Measurements from ENCODE around the gene KLF2.
"Not testable (repeated sequence)": the region's sequence is repeated elsewhere in the genome, so short reads cannot be mapped to it uniquely, and the experiment has no call there.

KLF2 gene

DNA sequence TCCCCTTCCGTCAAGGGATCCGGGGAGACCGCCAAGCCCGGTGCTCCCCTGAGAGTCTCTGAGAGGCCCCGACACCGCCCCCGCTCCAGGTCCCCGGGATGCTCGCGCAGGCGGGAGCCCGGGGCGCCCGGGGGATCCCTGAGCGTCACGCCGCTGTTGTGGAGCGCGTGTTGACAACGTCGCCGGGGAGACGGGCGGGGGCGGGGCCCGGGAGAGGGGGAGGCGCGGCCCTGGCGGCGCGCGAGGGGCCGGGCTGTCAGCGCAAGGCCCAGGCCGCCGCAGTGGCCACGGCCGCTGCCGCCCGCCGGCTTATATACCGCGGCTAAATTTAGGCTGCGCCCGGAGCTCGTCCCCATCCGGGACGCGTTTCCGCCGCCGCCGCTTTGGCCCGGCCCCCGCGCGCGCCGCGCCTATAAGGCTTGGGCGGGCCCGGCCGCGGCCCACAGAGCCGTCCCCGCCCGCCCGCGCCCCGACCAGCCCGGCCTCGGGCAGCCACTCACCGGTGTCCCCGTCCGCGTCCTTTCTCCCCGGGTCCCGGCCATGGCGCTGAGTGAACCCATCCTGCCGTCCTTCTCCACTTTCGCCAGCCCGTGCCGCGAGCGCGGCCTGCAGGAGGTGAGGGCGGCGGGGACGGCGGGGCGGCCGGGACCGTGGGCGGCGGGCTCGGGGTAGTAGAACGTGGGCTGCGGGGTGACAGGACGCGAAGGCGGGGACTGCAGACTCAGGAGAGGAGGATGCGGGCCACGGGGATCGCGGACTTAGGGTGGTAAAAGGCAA, at the start of gene KLF2:
TSS of gene KLF2 (plus strand) at position 443 of the 777 bp plus-strand sequence. CDS start at position 541, 98 bp downstream.
- peak; percentile 86 for DNase-seq (ENCODE audit: low spot score)

DNA sequence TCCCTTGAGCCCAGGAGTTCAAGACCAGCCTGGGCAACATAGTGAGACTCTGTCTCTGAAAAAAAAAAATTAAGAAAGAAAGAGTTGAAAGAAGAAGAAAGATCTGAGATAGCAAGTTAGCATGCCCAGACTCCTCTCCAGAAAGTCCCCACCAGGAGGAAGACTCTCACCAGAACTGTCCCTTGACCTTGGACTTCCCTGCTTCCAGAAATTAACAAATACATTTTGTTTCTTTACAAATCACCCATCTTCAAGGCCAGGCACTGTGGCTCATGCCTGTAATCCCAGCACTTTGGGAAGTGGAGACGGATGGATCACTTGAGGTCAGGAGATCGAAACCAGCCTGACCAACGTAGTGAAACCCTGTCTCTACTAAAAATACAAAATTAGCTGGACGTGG, 44.3 kb upstream of the KLF2 start:
- DNase-seq (ENCODE audit: low spot score), result no peak

- DNase-seq (ENCODE audit: low spot score), result no peak
Observed at GRCh38 chr19:16281743-16282142, 42.9 kb upstream of the KLF2 start.

- no peak for DNase-seq (ENCODE audit: low spot score)
Observed at GRCh38 chr19:16283210-16284061, 41.2 kb upstream of the KLF2 start.

- DNase-seq (ENCODE audit: low spot score), result no peak
Observed at GRCh38 chr19:16284505-16284904, 40.1 kb upstream of the KLF2 start.

DNA sequence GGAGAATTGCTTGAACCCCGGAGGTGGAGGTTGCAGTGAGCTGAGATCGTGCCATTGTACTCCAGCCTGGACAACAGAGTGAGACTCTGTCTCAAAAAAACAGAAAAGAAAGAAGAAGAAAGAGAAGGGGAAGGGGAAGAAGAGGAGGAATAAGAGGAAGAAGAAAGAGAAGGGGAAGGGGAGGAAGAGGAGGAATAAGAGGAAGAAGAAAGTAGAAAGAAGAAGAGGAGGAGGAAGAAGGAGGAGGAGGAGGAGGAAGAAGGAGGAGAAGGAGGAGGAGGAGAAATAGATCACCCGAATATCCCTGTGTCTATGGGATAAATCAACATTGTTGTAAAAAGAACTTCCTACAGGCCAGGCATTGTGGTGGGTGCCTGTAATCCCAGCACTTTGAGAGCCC, 39.5 kb upstream of the KLF2 start:
- not testable (repeated sequence) for DNase-seq (ENCODE audit: low spot score)

GRCh38 chr19:16285769-16286498, 38.7 kb upstream of the KLF2 start:
- no peak for DNase-seq (ENCODE audit: low spot score)

- no peak for DNase-seq (ENCODE audit: low spot score)
Observed at GRCh38 chr19:16288544-16288943, 36.1 kb upstream of the KLF2 start.

GRCh38 chr19:16289594-16289993, 35.0 kb upstream of the KLF2 start:
- DNase-seq (ENCODE audit: low spot score), result no peak

DNA sequence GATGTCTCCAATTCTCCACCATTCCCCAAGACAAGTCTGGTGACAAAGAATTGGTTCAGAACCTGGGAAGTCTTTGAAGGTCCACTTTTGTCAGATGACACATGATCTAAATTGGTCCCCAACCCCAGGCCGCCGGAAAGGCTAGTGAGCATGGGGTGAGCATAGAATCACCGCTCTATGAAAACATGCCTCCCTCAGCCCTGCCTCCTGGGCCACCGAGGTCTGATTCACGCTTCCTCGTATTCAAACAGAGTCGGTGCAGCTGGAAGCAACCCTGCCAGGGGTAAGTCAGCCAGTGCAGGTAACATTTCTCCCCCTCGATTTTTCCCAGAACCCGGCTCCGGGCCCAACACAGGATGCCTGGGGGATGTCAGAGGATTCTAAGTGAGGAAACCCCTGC, 33.9 kb upstream of the KLF2 start:
- no peak for DNase-seq (ENCODE audit: low spot score)

GRCh38 chr19:16293118-16294091, 31.2 kb upstream of the KLF2 start:
- DNase-seq (ENCODE audit: low spot score), result no peak

DNA sequence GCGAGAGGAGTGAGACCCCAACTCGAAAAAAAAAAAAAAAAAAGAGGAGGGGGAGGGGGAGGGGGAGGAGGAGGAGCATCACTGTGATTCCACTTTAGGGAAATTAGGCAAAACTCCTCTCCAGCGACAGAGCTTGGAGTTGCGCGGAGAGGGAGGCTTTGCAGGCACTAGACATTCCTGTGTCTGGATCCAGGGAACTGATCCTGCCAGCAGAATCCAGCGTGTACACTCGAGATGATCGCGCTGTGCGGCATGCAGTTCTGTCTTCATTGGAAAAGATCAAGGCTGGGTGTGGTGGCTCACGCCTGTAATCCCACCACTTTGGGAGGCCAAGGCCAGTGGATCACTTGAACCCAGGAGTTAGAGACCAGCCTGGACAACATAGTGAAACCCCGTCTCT, 29.6 kb upstream of the KLF2 start:
- no peak for DNase-seq (ENCODE audit: low spot score)

GRCh38 chr19:16296713-16297112, 27.9 kb upstream of the KLF2 start:
- DNase-seq (ENCODE audit: low spot score), result no peak

DNA sequence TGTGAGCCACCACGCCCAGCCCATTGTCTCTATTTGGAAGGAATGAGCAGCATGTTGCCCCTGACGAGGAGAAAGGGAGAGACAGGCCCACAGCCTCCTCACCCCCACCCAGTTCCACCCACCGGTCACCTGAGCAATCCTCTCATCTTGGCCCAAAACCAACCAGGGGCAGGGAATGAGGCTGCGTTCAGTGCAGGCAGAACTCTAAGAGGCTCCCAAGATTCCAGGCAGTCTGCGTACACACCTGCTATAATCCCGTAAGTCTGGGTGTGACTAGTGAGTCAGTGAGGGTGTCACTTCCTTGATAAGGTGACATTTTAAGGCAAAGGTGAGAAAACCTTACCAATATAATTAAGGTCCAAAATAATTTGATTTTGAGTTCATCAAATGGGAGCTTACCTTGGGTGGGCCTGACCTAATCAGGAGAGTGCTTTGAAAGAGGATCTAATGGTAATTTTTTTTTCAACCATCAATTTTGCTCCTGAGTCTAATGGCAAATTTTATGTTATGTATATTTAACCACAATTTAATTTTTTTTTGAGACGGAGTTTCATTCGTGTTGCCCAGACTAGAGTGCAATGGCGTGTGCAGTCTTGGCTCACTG, 26.9 kb upstream of the KLF2 start:
- DNase-seq (ENCODE audit: low spot score), result no peak

DNA sequence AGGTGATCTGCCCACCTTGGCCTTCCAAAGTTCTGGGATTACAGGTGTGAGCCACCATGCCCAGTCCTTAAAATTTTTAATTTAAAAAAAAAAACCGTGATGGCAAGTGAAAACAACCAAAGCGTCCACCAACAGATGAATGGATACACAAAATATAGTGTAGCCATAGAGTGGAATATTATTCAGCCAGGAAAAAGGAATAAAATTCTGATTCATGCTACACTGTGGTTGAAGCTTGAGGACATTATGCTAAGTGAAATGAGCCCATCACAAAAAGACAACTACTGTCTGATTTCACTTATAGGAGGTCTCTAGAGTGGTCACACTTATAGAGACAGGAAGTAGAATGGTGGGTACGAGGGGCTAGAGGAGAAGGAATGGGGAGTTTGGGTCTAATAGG, 26.3 kb upstream of the KLF2 start:
- no peak for DNase-seq (ENCODE audit: low spot score)

GRCh38 chr19:16301999-16302694, 22.5 kb upstream of the KLF2 start:
- DNase-seq (ENCODE audit: low spot score), result peak; percentile 48

DNA sequence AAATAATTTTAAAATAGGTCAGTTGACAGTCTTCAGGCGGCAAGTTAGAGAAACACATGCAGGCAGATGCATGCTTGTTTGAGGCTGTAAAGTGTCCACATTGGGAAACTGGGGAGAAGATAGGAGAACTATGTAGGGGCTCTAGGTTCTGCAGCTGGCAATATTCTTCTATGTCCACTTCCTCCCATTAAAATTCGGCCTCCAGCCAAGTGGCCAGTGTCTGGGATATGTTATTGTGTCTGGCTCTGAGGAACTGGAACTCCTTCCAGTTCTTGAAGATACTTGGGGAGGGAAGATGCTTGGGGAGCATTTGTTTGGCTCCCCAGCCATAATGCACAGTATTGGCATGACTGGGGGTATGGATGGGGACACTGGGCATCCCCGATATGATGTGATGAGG, 20.9 kb upstream of the KLF2 start:
- no peak for DNase-seq (ENCODE audit: low spot score)

DNA sequence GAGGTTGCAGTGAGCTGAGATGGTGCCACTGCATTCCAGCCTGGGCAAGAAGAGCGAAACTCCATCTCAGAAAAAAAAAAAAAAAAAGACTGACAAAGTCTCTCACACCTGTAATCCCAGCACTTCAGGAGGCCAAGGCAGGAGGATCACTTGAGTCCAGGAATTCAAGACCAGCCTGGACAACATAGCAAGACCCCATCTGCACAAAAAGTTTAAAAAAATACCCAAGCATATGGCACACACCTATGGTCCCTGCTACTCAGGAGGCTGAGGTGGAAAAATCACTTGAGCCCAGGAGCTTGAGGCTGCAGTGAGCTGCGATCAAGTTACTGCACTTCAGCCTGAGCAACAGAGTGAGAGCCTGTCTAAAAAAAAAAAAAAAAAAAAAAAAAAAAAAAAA, 20.1 kb upstream of the KLF2 start:
- DNase-seq (ENCODE audit: low spot score), result not testable (repeated sequence)

- DNase-seq (ENCODE audit: low spot score), result not testable (repeated sequence)
Observed at GRCh38 chr19:16305060-16305459, 19.6 kb upstream of the KLF2 start.

GRCh38 chr19:16306728-16307402, 17.8 kb upstream of the KLF2 start:
- DNase-seq (ENCODE audit: low spot score), result no peak
